HUES6 (cell line): ENCODE data around the gene CNTN4.
"Not testable (repeated sequence)": the region's sequence is repeated elsewhere in the genome, so short reads cannot be mapped to it uniquely, and the experiment has no call there.

ENCODE experiments used
- H3K27ac ChIP-seq: 2 replicates; pipeline ENCODE4 v1.7.0; 2013; ENCODE audit warnings: low read depth, mild to moderate bottlenecking, low read length, inconsistent platforms
- H3K27me3 ChIP-seq: 2 replicates; pipeline ENCODE4 v1.6.1; 2013; ENCODE audit warnings: low read length; ENCODE audit not compliant: control insufficient read depth, insufficient read depth
- H3K36me3 ChIP-seq: 2 replicates; pipeline ENCODE4 v1.6.1; 2013; ENCODE audit warnings: low read length; ENCODE audit not compliant: control insufficient read depth, insufficient read depth
- H3K4me1 ChIP-seq: 2 replicates; pipeline ENCODE4 v1.6.1; 2013; ENCODE audit warnings: low read length; ENCODE audit not compliant: control insufficient read depth, insufficient read depth
- H3K4me3 ChIP-seq: 2 replicates; pipeline ENCODE4 v1.5.1; 2013; ENCODE audit warnings: low read depth, low read length
- H3K9ac ChIP-seq: one replicate; pipeline ENCODE4 v1.6.1; 2013; ENCODE audit warnings: mild to moderate bottlenecking, low read length
- H3K9me3 ChIP-seq: 2 replicates; pipeline ENCODE4 v1.6.1; 2013; ENCODE audit warnings: low read depth, low read length; ENCODE audit not compliant: control insufficient read depth, insufficient read depth

Gene CNTN4

DNA sequence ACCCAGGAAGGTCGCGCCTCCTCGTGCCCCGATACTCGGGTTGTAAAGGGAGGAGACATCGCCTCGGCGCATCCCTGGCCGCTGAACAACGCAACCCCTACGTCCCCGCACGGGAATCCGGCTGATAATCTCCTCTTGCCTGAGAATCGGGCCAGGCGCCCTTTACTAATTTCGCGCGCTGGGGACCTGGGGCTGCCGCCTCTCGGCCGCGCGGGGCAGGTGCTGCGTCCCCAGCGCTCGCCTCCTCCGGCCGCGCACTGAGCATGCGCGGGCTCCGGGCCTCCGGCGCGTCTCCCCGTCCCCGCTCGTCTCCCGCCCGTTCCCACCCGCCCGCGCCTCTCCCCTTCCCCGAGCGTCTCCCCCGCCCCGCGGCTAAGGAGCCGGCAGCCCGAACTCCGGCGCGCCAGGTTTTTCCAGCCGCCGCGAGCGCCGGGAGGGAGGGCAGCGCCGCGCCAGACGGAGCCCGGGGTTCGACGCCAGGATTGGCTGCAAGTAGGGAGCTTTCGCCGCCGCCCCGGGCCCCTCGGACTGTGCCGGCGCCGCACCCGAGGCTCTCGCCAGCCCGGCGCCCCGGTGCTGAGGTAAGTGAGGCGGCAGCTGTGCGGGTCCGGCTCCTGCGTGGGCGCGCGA, at the start of gene CNTN4:
Gene CNTN4, plus strand, starts transcription at position 469 of the 630 bp plus-strand sequence.
- no peak within 1 kb of the TSS for H3K27ac ChIP-seq
- no peaks in the 10 kb centered on the region for H3K36me3 ChIP-seq
- peak within 1 kb of the TSS; percentile 70 for H3K4me3 ChIP-seq
- H3K4me1 ChIP-seq: peaks cover 15% of the 10 kb centered on the region
- no peaks in the 10 kb centered on the region for H3K9me3 ChIP-seq
- H3K27me3 ChIP-seq: peaks cover 92% of the 10 kb centered on the region
- H3K9ac ChIP-seq: peak within 1 kb of the TSS; percentile 58

DNA sequence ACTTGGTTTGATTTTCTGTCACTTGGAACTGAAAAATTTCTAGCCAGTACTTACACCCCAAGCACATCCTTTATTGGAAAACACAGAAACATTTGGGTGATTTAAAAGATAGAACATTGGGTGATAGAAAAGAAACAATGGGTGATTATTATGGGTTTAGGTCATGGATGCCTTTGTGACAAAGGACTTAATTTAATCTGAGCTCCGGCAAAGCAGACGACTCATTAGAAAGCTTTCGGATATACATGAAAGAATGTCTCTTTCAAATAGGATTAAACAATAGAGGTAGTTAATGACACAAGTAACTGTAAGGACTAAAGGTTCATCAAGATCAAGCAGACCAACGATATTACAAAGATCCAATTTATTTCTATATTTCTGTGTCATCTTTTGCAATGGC, 37.3 kb upstream of the CNTN4 start:
- Histone ChIP-seq H3K4me1 (peaks cover 4% of the 10 kb centered on the region; the same call in 1 of the 2 replicates), H3K9ac (no peak overlapping the region), H3K27me3 (no peaks in the 10 kb centered on the region), H3K27ac (no peak overlapping the region), H3K9me3 (no peaks in the 10 kb centered on the region), H3K36me3 (no peaks in the 10 kb centered on the region), H3K4me3 (no peak overlapping the region)

- Histone ChIP-seq H3K4me3 (no peak overlapping the region), H3K36me3 (no peaks in the 10 kb centered on the region), H3K9me3 (no peaks in the 10 kb centered on the region), H3K9ac (no peak overlapping the region), H3K27ac (no peak overlapping the region), H3K27me3 (no peaks in the 10 kb centered on the region), H3K4me1 (no peaks in the 10 kb centered on the region)
Observed at GRCh38 chr3:2071531-2071930, 27.1 kb upstream of the CNTN4 start.

DNA sequence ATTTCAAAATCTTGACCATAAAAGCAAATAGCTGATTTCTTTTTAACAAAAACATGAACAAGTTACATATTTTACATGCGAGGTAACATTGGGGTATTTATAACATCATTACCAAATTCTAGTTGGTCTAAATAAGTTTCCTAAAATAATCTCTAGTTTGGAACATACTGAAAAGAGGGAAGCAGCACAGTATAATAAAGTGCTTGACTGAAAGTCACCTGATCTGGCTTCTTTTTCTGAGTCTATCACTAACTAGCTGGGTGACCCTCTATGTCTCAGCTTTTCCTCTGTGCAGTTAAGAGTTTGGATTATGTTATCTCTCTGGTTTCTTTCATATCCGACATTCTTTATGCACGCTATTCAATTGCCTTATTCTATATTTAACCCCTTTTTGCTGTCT, 19.8 kb upstream of the CNTN4 start:
- Histone ChIP-seq H3K9ac (no peak overlapping the region), H3K36me3 (no peaks in the 10 kb centered on the region), H3K27me3 (no peaks in the 10 kb centered on the region), H3K9me3 (no peaks in the 10 kb centered on the region), H3K4me1 (no peaks in the 10 kb centered on the region), H3K27ac (no peak overlapping the region), H3K4me3 (no peak overlapping the region)

DNA sequence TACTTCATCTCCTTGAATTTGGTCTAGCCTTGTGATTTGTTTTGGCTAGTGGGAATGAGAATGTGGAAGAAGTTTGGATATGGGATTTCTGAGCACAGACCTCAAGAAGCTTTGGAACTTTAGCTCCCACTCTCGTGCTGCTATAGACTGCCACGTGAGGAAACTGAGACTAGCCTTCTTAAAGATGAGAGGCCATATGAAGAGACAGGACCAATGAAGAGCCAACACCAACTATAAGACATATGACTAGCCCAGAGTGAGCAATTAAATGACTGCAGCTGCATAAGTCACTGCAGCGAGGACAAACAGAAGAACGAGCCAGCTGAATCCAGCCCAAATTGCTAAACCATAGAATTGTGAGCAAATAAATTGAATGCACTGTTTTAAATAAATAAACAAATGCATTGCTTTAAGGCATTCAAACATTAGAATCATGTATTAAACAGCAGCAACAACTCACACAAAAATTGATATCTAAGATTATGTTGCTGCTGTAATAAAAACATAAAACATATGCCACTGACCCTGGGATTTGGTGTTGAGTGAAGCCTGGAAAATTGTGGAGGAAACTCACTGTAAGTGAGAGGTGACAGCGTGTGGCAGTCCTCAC, 15.7 kb upstream of the CNTN4 start:
- 0 out of 2 replicates have a peak, but pooled peaks cover 5% of the 10 kb centered on the region for H3K9me3 ChIP-seq
- no peaks in the 10 kb centered on the region for H3K27me3 ChIP-seq
- H3K9ac ChIP-seq: no peak overlapping the region
- H3K27ac ChIP-seq: no peak overlapping the region
- no peak overlapping the region for H3K4me3 ChIP-seq
- no peaks in the 10 kb centered on the region for H3K4me1 ChIP-seq
- H3K36me3 ChIP-seq: no peaks in the 10 kb centered on the region

DNA sequence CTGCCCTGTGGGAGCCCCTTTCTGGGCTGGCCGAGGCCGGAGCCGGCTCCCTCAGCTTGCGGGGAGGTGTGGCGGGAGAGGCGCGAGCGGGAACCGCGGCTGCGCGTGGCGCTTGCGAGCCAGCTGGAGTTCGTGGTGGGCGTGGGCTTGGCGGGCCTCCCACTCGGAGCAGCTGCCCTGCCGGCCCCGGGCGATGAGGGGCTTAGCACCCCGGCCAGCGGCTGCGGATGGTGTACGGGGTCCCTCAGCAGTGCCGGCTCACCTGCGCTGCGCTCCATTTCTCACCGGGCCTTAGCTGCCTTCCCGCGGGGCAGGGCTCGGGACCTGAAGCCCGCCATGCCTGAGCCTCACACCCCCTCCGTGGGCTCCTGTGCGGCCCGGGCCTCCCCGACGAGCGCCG, 15.1 kb upstream of the CNTN4 start:
- H3K27me3 ChIP-seq, H3K36me3 ChIP-seq, H3K4me3 ChIP-seq, H3K9me3 ChIP-seq, H3K4me1 ChIP-seq, H3K9ac ChIP-seq, H3K27ac ChIP-seq: not testable (repeated sequence)

- no peaks in the 10 kb centered on the region for H3K36me3 ChIP-seq
- no peak overlapping the region for H3K27ac ChIP-seq
- H3K9ac ChIP-seq: no peak overlapping the region
- H3K4me1 ChIP-seq: peaks cover 6% of the 10 kb centered on the region; the same call in 1 of the 2 replicates
- H3K9me3 ChIP-seq: peaks cover 3% of the 10 kb centered on the region; the same call in 1 of the 2 replicates
- peaks cover 14% of the 10 kb centered on the region for H3K27me3 ChIP-seq
- no peak overlapping the region for H3K4me3 ChIP-seq
Observed at GRCh38 chr3:2090095-2090911, 8.4 kb upstream of the CNTN4 start.

- Histone ChIP-seq H3K27me3 (peaks cover 38% of the 10 kb centered on the region), H3K4me3 (no peak overlapping the region), H3K9ac (no peak overlapping the region), H3K27ac (no peak overlapping the region), H3K36me3 (no peaks in the 10 kb centered on the region), H3K4me1 (peaks cover 8% of the 10 kb centered on the region; the same call in 1 of the 2 replicates), H3K9me3 (peaks cover 3% of the 10 kb centered on the region; the same call in 1 of the 2 replicates)
Observed at GRCh38 chr3:2092758-2093157, 5.9 kb upstream of the CNTN4 start.

DNA sequence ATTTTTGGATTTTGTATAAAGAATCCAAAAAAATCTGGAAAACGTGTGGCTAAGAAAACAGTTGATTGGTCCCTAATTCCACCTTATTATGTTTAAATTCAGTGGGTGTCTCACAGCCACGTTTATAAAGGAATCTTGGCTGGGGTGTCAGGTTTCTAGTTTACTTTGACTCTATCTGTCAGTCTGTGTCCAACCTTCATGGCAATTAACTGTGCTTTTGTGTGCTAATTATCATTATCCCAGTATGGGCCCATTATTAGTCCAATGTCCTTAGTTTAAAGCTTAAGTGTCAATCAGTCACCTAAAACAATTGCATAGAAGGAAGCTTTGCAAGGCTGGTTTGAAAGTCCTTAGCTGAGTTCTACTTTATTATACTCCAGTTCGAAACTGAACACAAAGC, 3.7 kb upstream of the CNTN4 start:
- Histone ChIP-seq H3K27ac (no peak overlapping the region), H3K4me3 (no peak overlapping the region), H3K9ac (no peak overlapping the region), H3K27me3 (peaks cover 58% of the 10 kb centered on the region), H3K4me1 (peaks cover 11% of the 10 kb centered on the region), H3K9me3 (peaks cover 3% of the 10 kb centered on the region; the same call in 1 of the 2 replicates), H3K36me3 (no peaks in the 10 kb centered on the region)

GRCh38 chr3:2096216-2096615, 2.5 kb upstream of the CNTN4 start:
- no peaks in the 10 kb centered on the region for H3K36me3 ChIP-seq
- peaks cover 71% of the 10 kb centered on the region for H3K27me3 ChIP-seq
- no peak overlapping the region for H3K9ac ChIP-seq
- peaks cover 3% of the 10 kb centered on the region; the same call in 1 of the 2 replicates for H3K9me3 ChIP-seq
- H3K4me1 ChIP-seq: peaks cover 15% of the 10 kb centered on the region
- H3K4me3 ChIP-seq: no peak overlapping the region
- H3K27ac ChIP-seq: no peak overlapping the region

- H3K9me3 ChIP-seq: peaks cover 3% of the 10 kb centered on the region; the same call in 1 of the 2 replicates
- peak overlapping the region; percentile 70 for H3K4me3 ChIP-seq
- peaks cover 86% of the 10 kb centered on the region for H3K27me3 ChIP-seq
- no peak overlapping the region for H3K9ac ChIP-seq
- no peaks in the 10 kb centered on the region for H3K36me3 ChIP-seq
- H3K27ac ChIP-seq: no peak overlapping the region
- peaks cover 15% of the 10 kb centered on the region for H3K4me1 ChIP-seq
Observed at GRCh38 chr3:2097641-2098191, 950 bp upstream of the CNTN4 start.
